Measurements from ENCODE around the gene SYNGR2. TPM values are rescaled to one million over a fixed set of nuclear protein-coding genes. Genes with fewer than 3 reads are reported as not detected.

Gene SYNGR2
- total and polyA plus RNA-seq, 9 of the 15 experiments (the other 6 are each of a cell fraction or from before 2014, with no cell fraction given): 1.4 to 173 (median 87.8) TPM

- TF ChIP-seq PPARD (CRISPR knock-in tag; IDR thresholded peaks at IDR 0.05): no peak
- TF ChIP-seq E2F5 (CRISPR knock-in tag; IDR thresholded peaks at IDR 0.05): no peak
- peak; percentile 93 for TF ChIP-seq ZNF24 (IDR thresholded peaks at IDR 0.05)
- peak; percentile 89 for TF ChIP-seq HDAC2 (IDR thresholded peaks at IDR 0.05)
- TF ChIP-seq ZNF395 (CRISPR knock-in tag; IDR thresholded peaks at IDR 0.05): no peak
- peak; percentile 34; the same call in 1 of the 2 replicates for TF ChIP-seq PKNOX1 (IDR thresholded peaks at IDR 0.05)
- TF ChIP-seq FOXP4 (CRISPR knock-in tag; IDR thresholded peaks at IDR 0.05; ENCODE audit: borderline replicate concordance): no peak
- no peak for TF ChIP-seq SAFB2 (IDR thresholded peaks at IDR 0.05; ENCODE audit: borderline replicate concordance, low read depth, low read length, severe bottlenecking)
- TF ChIP-seq HDGF (IDR thresholded peaks at IDR 0.05): peak; percentile 84
- TF ChIP-seq MXD1 (CRISPR knock-in tag; IDR thresholded peaks at IDR 0.05; ENCODE audit: borderline replicate concordance, poor library complexity, severe bottlenecking): no peak
- TF ChIP-seq ELF4 (CRISPR knock-in tag; IDR thresholded peaks at IDR 0.05): no peak
- no peak for TF ChIP-seq ELK3 (CRISPR knock-in tag; IDR thresholded peaks at IDR 0.05)
- TF ChIP-seq RFX7 (CRISPR knock-in tag; IDR thresholded peaks at IDR 0.05): no peak
- TF ChIP-seq SMC3 (conservative IDR thresholded peaks at IDR 0.05; ENCODE audit: insufficient read depth, low read depth, low read length): peak; percentile 53
- no peak for TF ChIP-seq STAG1 (CRISPR knock-in tag; IDR thresholded peaks at IDR 0.05; ENCODE audit: borderline replicate concordance)
- TF ChIP-seq NFE2L1 (tag; IDR thresholded peaks at IDR 0.05; ENCODE audit: borderline replicate concordance, low read depth): no peak
- TF ChIP-seq CBX5 (IDR thresholded peaks at IDR 0.05; ENCODE audit: borderline replicate concordance, low read depth): no peak
- TF ChIP-seq ESRRA (IDR thresholded peaks at IDR 0.05; ENCODE audit: borderline replicate concordance, low read depth): 0 out of 2 replicates have a peak, but pooled peaks have one; percentile 57
- no peak for TF ChIP-seq MECOM (CRISPR knock-in tag; IDR thresholded peaks at IDR 0.05)
These were observed 34.1 kb upstream of the SYNGR2 start (continued) for GRCh38 chr17:78133971-78134898.

All from K562 (cell line).